ENCODE data around the gene CH25H. TPM values are rescaled to one million over a fixed set of nuclear protein-coding genes. Genes with fewer than 3 reads are reported as not detected.

The CH25H gene
- total and polyA plus RNA-seq, 3 donors from 2014 or later = 0.25 TPM; not detected in 1

DNA sequence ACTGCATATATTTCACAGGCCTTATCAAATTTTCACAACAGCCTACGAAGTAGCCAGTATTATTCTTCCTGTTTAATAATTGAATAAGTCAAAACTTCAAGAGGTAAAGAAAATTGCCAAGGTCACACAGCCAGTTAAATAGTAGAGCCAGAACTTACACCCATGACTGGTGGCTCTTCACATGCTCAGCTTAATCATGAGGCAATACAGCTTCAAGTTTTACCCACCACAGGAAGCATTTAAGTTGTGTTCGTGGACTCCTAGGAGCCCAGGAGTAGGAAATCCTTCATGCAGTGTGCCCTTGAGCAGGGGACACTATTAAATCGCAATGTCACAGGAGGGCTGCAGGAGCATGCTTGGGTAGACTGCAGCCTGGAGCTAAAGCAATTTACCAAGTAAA, 33.4 kb upstream of the CH25H start:
- intact Hi-C loops (cut with DNase I; ENCODE audit: low total_unique reads) = no loop called here
- TF ChIP-seq, protein P1, sequence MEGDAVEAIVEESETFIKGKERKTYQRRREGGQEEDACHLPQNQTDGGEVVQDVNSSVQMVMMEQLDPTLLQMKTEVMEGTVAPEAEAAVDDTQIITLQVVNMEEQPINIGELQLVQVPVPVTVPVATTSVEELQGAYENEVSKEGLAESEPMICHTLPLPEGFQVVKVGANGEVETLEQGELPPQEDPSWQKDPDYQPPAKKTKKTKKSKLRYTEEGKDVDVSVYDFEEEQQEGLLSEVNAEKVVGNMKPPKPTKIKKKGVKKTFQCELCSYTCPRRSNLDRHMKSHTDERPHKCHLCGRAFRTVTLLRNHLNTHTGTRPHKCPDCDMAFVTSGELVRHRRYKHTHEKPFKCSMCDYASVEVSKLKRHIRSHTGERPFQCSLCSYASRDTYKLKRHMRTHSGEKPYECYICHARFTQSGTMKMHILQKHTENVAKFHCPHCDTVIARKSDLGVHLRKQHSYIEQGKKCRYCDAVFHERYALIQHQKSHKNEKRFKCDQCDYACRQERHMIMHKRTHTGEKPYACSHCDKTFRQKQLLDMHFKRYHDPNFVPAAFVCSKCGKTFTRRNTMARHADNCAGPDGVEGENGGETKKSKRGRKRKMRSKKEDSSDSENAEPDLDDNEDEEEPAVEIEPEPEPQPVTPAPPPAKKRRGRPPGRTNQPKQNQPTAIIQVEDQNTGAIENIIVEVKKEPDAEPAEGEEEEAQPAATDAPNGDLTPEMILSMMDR (IDR thresholded peaks at IDR 0.05) = no peak
- no peak for TF ChIP-seq POLR2A (IDR thresholded peaks at IDR 0.05)
- H3K36me3 ChIP-seq (ENCODE audit: low read depth, missing control alignments) = no peaks in the 10 kb centered on the region
- 59 to 79% methylated on average over 3 of the region's 3 CpGs for whole genome bisulfite sequencing, 2 donors
- H3K4me3 ChIP-seq = no peak overlapping the region
- H3K27ac ChIP-seq = no peak overlapping the region
- no peaks in the 10 kb centered on the region for H3K27me3 ChIP-seq
- no peaks in the 10 kb centered on the region for H3K9me3 ChIP-seq
- no peak for DNase-seq
- no peaks in the 10 kb centered on the region for H3K4me1 ChIP-seq

DNA sequence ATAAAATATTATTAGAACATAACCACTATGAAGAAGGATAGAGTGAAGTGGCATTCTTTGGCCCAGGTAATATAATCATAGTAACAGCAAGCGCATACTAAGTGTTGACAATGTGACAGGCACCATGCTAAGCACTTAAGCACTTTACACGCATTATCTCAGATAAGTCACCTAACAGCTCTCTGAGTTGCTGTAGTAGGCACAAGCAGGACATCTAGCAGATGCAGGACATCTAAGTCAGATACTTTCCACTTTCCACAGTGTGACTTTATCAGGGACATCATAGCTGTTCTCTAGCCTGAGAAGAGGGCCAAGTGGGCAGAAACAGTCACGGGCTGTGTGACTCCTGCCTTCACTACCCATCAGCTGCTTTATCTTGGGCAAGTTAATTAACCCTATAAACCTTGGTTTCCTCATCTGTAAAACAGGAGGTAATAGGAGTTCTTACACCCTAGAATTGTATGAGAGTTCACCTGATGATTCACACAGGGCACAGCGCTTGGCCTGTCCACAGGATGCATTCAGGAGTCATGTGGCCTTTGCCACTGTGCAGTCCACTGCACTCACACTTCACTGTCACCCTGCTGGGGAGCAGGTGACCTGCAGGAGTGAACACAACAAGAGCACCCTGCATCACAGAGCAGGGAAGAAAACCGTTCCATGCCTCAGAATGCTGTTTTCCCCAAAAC, 32.0 kb upstream of the CH25H start:
- Histone ChIP-seq H3K27me3 (no peaks in the 10 kb centered on the region), H3K36me3 (ENCODE audit: low read depth, missing control alignments) (no peaks in the 10 kb centered on the region), H3K27ac (no peak overlapping the region), H3K4me3 (no peak overlapping the region), H3K4me1 (no peaks in the 10 kb centered on the region), H3K9me3 (no peaks in the 10 kb centered on the region)
- 76 to 90% methylated on average over 5 of the region's 5 CpGs for WGBS, 2 donors
- intact Hi-C loops (cut with DNase I; ENCODE audit: low total_unique reads) = no loop called here
- TF ChIP-seq, protein P1 (IDR thresholded peaks at IDR 0.05) = no peak
- DNase-seq = no peak

DNA sequence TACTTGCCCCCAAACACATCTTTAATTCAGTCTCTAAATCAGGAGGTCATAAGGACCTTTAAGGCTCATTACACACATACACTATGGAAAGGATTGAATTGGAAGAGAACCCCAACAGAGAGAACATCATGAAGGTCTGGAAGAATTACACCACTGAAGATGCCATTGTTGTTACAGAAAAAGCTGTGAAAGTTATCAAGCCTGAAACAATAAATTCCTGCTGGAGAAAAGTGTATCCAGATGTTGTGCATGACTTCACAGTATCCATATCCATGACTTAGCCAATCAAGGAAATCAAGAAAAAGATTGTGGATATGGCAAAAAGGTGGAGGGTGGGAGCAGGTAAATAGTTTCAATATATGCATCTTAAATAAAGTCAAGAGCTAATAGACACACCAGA, 30.7 kb upstream of the CH25H start:
- no peak for DNase-seq
- no peaks in the 10 kb centered on the region for H3K36me3 ChIP-seq (ENCODE audit: low read depth, missing control alignments)
- H3K4me1 ChIP-seq = no peaks in the 10 kb centered on the region
- no peak for TF ChIP-seq POLR2A (IDR thresholded peaks at IDR 0.05)
- TF ChIP-seq, protein P1 (IDR thresholded peaks at IDR 0.05) = no peak
- H3K9me3 ChIP-seq = no peaks in the 10 kb centered on the region
- H3K27ac ChIP-seq = no peak overlapping the region
- no peak overlapping the region for H3K4me3 ChIP-seq
- intact Hi-C loops (cut with DNase I; ENCODE audit: low total_unique reads) = no loop called here
- no peaks in the 10 kb centered on the region for H3K27me3 ChIP-seq

DNA sequence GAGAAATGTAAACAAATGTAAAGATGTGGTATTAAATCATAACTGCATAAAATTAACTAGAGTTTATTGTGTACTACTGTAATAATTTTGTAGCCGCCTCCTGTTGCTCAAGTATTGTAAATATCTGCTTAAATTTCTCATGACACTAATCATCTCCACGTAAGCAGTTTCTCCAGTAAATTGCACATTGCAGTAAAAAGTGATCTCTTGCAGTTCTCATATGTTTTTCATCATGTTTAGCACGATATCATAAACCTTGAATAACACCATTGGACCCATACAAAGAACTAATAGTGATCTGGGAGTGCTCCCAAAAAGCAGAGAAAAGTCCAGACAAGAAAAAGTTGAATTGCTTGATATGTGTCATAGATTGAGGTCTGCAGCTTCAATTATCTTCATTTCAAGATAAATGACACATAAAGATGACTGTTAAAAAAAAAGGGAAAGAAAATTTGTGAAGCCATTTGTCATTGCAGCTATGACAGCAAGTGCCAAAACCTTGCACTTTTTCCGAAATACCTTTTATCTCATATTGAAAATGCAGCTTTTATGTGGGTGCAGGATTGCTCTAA, 29.2 kb upstream of the CH25H start:
- Histone ChIP-seq H3K27ac (no peak overlapping the region), H3K27me3 (no peaks in the 10 kb centered on the region), H3K9me3 (no peaks in the 10 kb centered on the region), H3K36me3 (ENCODE audit: low read depth, missing control alignments) (no peaks in the 10 kb centered on the region), H3K4me1 (no peaks in the 10 kb centered on the region), H3K4me3 (no peak overlapping the region)
- no peak for DNase-seq
- intact Hi-C loops (cut with DNase I; ENCODE audit: low total_unique reads) = no loop called here
- TF ChIP-seq POLR2A (IDR thresholded peaks at IDR 0.05) = no peak
- TF ChIP-seq, protein P1 (IDR thresholded peaks at IDR 0.05) = no peak
- 83 to 84% methylated on average over 4 of the region's 4 CpGs for WGBS, 2 donors

All from testis (tissue), 3 donors.